GM21447 (cell line): ENCODE measurements around the gene RABGAP1.

Experiments used
- ATAC-seq: cut with Tn5 transposase; IDR thresholded peaks from one replicate; pipeline ENCODE4 v1.9.1; 2021; ENCODE audit not compliant: unreplicated experiment

The RABGAP1 gene

DNA sequence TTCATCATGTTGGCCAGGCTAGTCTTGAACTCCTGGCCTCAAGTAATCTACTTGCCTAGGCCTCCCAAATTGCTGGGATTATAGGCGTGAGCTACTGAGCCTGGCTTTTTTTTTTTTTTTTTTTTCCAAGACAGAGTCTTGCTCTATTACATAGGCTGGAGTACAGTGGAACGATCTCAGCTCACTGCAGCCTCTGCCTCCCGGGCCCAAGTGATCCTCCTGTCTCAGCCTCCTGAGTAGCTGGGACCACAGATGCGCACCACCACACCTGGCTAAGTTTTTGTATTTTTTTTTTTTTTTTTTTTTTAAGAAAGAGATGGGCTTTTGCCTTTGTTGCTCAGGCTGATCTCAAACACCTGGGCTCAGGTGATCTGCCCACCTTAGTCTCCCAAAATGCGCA is 66.4 kb downstream of the RABGAP1 start:
- ATAC-seq: no peak

- ATAC-seq: no peak
These were observed 68.1 kb downstream of the RABGAP1 start for GRCh38 chr9:123008909-123009308.

DNA sequence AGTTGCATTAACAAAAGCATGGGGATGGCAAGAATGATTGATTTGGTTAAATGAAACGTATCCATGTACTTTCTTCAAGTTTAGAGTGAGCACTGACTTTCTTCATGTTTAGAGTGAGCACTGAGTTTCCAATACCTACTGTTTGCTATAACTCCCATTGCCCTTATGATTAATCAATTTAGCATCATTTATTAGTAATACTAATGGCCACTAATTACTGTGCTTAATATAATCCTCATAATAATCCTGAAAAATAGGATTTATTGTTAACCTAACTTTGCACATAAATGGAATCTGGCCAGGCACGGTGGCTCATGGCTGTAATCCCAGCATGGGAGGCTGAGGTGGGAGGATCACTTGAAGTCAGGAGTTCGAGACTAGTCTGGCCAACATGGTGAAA is 70.6 kb downstream of the RABGAP1 start:
- ATAC-seq: no peak

DNA sequence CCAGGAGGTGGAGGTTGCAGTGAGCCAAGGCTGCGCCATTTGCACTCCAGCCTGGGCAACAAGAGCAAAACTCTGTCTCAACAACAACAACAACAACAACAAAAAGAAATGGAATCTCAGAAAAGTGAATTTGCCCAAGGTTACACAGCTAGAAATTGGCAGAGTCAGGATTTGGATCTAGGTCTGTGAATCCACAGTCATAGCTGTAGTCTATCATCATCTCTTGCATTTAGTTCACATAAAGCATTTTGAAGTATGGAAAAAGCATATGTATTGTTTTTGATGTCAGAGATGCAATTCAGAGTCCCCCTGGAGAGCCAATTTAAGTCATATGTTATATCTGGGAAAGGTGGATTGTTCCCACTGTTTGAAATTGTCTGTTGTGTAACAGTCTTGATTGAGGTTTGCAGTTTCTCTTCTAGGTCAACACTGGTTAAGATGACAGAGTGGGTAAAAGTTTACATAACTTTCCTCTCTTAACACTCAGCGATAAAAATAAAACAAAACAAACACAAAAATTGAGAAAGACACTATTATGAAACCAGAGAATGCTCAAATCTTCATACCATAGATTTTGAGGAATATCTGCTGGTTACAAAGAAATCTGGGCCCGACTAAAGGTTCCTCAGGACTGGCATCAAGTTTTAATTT is 71.2 kb downstream of the RABGAP1 start:
- no peak for ATAC-seq

GRCh38 chr9:123016631-123017030 is 75.8 kb downstream of the RABGAP1 start:
- no peak for ATAC-seq

GRCh38 chr9:123020796-123021195 is 80.0 kb downstream of the RABGAP1 start:
- no peak for ATAC-seq

- no peak for ATAC-seq
These were observed 85.6 kb downstream of the RABGAP1 start for GRCh38 chr9:123026425-123026824.

- no peak for ATAC-seq
These were observed 86.7 kb downstream of the RABGAP1 start for GRCh38 chr9:123027517-123027916.

DNA sequence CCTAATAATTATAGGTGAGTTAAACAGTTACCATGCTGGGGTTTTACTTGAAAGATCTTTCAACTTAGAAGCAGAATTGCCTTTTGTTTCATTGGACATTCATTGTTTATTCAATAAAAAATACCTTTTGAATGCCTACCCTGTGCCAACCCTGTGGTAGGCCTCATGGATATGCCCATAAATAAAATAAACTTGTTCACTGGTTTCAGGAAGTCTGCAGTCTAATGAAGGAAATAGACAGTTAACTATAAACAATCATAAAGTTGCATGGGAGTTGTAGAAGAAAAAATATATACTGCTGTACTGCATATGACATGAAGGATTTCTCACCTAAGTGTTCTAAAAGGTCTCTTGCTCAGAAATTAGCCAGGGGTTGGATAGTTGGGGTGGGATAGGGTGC is 87.3 kb downstream of the RABGAP1 start:
- ATAC-seq: no peak

GRCh38 chr9:123028973-123029372 is 88.2 kb downstream of the RABGAP1 start:
- no peak for ATAC-seq

- ATAC-seq: no peak
These were observed 91.1 kb downstream of the RABGAP1 start for GRCh38 chr9:123031963-123032362.

DNA sequence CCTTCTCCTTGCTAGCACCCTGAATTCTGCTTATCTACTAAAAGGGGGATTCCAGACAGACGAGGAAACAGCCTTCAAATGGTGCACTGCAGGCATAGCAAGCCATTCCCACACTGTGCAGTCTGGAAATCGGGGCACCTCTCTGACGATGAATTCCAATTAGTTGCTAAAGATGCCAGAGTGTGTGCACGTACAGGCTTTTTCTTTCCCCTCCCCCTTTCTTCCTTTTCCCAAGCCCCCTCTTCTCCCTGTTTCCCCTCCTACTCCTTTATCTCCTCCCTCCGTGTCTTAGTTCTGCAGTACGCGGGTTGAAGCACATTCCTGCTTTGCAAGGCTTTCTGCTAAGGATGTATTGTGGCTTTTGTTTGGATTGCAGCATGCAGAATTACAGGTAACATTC is 92.5 kb downstream of the RABGAP1 start, which contains the start of gene GPR21:
TSS of gene GPR21 (plus strand) at position 316 of the 400 bp plus-strand sequence. CDS start 900 bp downstream, outside the sequence.
- ATAC-seq: no peak

DNA sequence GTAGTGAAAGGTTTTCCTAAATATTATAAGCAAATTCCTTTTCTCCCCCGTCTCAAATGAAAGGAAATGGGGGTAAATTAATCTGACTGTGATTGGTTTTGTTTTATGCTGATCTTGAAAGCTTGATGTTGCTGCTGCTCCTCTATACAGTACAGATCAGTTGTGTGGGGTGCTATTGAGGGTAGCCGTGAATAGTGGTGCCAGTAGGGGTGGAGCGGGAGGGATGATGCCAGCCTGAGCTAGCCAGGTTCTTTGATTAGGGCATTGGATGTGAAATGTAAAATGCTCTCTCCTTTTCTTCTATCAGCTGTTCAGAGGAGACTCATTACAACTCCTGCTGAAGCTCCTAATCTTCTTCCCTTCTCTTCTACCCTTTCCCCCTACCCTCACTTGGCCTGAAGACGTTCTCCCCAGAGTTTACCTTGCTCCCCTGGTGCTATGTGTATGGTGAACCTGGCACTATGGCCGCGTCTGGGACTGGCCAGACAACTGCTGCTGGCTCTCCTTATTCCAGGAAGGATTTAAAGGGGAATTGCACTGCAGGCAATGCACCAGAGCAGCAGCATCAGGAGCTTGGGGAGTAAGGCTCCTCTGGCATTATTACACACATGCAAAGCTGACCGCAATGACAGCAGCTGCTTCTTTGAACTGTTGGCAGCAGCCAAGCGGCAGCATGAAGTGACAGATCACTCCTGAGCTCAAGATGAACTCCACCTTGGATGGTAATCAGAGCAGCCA is 93.2 kb downstream of the RABGAP1 start:
- no peak for ATAC-seq

DNA sequence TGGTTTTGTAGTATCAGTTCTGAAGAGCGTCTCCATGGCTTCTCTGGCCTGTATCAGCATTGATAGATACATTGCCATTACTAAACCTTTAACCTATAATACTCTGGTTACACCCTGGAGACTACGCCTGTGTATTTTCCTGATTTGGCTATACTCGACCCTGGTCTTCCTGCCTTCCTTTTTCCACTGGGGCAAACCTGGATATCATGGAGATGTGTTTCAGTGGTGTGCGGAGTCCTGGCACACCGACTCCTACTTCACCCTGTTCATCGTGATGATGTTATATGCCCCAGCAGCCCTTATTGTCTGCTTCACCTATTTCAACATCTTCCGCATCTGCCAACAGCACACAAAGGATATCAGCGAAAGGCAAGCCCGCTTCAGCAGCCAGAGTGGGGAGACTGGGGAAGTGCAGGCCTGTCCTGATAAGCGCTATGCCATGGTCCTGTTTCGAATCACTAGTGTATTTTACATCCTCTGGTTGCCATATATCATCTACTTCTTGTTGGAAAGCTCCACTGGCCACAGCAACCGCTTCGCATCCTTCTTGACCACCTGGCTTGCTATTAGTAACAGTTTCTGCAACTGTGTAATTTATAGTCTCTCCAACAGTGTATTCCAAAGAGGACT is 94.2 kb downstream of the RABGAP1 start:
- no peak for ATAC-seq

DNA sequence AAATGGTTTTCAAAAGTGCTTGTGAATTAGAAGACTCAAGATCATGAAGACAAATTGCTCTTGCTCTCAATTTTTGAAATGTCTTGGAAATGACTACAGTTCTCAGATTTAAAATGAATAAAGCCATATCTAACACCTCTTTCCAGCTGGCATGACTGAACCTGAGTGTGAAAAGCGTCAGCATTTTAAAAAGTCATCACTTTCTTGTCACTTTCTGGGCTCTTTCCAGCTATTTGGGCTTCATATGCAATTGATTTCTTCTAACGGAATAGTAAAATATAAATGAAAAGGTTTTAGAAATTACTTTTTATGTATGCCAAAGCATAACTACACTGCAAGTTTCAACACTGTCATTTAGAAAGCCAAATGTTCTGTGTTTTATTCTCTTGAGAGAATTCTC is 95.0 kb downstream of the RABGAP1 start:
- no peak for ATAC-seq

DNA sequence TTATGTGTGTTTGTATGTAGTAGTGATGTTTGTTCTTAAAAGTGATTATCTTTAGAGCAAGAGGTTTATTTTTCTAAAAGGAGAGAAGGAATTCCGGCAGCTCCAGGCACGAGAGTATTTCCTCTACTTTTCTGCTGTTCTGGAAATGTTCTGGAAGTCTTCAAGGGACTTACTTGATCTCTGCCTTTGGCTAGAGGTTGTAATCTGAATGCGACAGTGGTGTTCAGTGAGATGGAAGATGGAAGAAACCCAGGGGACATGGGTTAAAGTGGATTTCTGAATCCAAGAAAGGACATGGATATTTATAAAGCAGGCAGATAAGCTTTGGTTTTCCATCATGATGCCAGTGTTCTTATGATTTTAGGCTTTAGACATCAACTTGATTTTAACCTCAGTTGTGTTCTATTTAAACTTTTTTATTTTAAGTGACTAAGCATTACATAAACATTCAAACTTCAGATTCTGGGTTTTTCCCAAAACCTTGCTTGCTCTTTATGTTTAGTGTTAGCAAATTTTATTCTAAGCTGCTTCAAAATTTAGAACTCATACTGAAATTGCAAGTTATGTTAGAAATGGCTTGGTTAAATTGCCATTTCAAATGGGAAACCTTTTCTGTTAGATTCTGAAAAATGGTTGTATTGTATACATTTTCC is 96.2 kb downstream of the RABGAP1 start:
- ATAC-seq: no peak

- no peak for ATAC-seq
These were observed 98.9 kb downstream of the RABGAP1 start for GRCh38 chr9:123039617-123040219.

DNA sequence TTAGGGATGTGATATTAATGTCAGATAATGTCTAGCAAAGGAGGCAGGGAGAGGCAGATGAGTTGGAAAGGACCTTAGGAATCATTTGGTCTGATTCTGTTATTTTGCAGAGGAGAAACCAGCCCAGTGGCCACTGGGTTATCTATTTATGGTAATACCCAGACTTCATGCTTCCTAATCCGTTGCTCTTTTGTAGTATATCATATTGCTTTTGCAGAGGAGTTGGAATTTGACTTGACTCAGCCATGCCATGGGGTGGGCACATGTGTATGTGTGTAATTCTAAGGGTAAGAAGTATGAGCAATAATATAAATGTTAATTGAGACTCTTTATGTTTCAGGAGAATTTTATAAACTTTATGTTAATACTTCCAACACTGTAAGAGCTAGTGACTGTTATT is 100.0 kb downstream of the RABGAP1 start:
- ATAC-seq: no peak

DNA sequence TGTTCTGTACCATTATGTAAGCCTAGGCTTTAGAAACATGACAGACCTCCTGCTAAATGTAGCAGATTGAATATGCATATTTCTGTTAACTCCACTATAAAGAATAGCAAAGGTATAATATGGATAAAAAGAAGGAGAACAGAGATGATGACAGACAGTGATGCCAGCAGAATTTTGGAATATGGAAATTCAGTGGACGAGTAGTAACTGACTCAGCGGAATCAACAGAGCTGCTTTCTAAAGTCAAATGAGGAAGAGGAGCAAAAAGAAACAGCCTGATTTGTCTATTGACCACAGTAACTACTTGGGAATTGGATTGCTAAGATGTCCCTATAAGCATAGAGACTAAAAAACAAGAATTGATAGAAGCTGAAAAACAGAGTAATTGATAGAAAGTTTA is 100.7 kb downstream of the RABGAP1 start:
- no peak for ATAC-seq

GRCh38 chr9:123043081-123043939 is 102.5 kb downstream of the RABGAP1 start:
- no peak for ATAC-seq
